GM23248 (cell line): ENCODE data around the gene HSPBAP1.

Experiments used
- EZH2 ChIP-seq: fragments of 200-600 bp; sonication (generic); IDR thresholded peaks from 2 replicates; pipeline ENCODE4 v1.6.1; 2018; ENCODE audit warnings: antibody characterized with exemption, mild to moderate bottlenecking; ENCODE audit not compliant: insufficient read depth, poor library complexity, severe bottlenecking
- EZH2phosphoT487 ChIP-seq: fragments of 200-600 bp; sonication (generic); IDR thresholded peaks from 2 replicates; pipeline ENCODE4 v1.6.1; 2018; ENCODE audit warnings: antibody characterized with exemption, moderate library complexity, mild to moderate bottlenecking, low read depth; ENCODE audit not compliant: insufficient read depth

- no peak for TF ChIP-seq EZH2
- TF ChIP-seq EZH2phosphoT487, result no peak
Observed at GRCh38 chr3:122772827-122773226, 20.8 kb downstream of the HSPBAP1 start.
